ENCODE measurements around the gene CNTFR. TPM values are rescaled to one million over a fixed set of nuclear protein-coding genes. Genes with fewer than 3 reads are reported as not detected.

The CNTFR gene
- total RNA-seq, 1 donor from 2014 or later: 1.1 TPM

- no peak for DNase-seq (ENCODE audit: low spot score)
These were observed 29.7 kb downstream of the CNTFR start for GRCh38 chr9:34559624-34560455.

GRCh38 chr9:34558919-34559623 is 30.5 kb downstream of the CNTFR start:
- DNase-seq (ENCODE audit: low spot score): no peak
- intact Hi-C loops (cut with DNase I): no loop called here

More at GRCh38 chr9:34559624-34560455, 29.7 kb downstream of the CNTFR start:
- intact Hi-C loops (cut with DNase I): no loop called here

GRCh38 chr9:34558364-34558763 is 31.2 kb downstream of the CNTFR start:
- DNase-seq (ENCODE audit: low spot score): no peak
- intact Hi-C loops (cut with DNase I): no loop called here

GRCh38 chr9:34557426-34558321 is 31.9 kb downstream of the CNTFR start:
- DNase-seq (ENCODE audit: low spot score): no peak
- intact Hi-C loops (cut with DNase I): no loop called here

GRCh38 chr9:34556949-34557348 is 32.6 kb downstream of the CNTFR start:
- intact Hi-C loops (cut with DNase I): no loop called here
- DNase-seq (ENCODE audit: low spot score): no peak

GRCh38 chr9:34555936-34556525 is 33.5 kb downstream of the CNTFR start:
- intact Hi-C loops (cut with DNase I): no loop called here
- no peak for DNase-seq (ENCODE audit: low spot score)

- intact Hi-C loops (cut with DNase I): no loop called here
- no peak for DNase-seq (ENCODE audit: low spot score)
These were observed 34.0 kb downstream of the CNTFR start for GRCh38 chr9:34555500-34555899.

GRCh38 chr9:34555002-34555348 is 34.5 kb downstream of the CNTFR start:
- peak; percentile 73 for DNase-seq (ENCODE audit: low spot score)

GRCh38 chr9:34554211-34555001 is 35.1 kb downstream of the CNTFR start:
- intact Hi-C loops (cut with DNase I): no loop called here

More at GRCh38 chr9:34555002-34555348, 34.5 kb downstream of the CNTFR start:
- intact Hi-C loops (cut with DNase I): no loop called here

GRCh38 chr9:34553511-34554021 is 36.0 kb downstream of the CNTFR start:
- intact Hi-C loops (cut with DNase I): no loop called here
- DNase-seq (ENCODE audit: low spot score): peak; percentile 72

More at GRCh38 chr9:34554211-34555001, 35.1 kb downstream of the CNTFR start:
- DNase-seq (ENCODE audit: low spot score): peak; percentile 60

- no peak for DNase-seq (ENCODE audit: low spot score)
- intact Hi-C loops (cut with DNase I): no loop called here
These were observed 36.5 kb downstream of the CNTFR start for GRCh38 chr9:34552986-34553385.

- peak; percentile 49 for DNase-seq (ENCODE audit: low spot score)
- intact Hi-C loops (cut with DNase I): no loop called here
These were observed 36.9 kb downstream of the CNTFR start for GRCh38 chr9:34552606-34552981.

GRCh38 chr9:34551751-34552605 is 37.5 kb downstream of the CNTFR start:
- peak; percentile 73 for DNase-seq (ENCODE audit: low spot score)
- intact Hi-C loops (cut with DNase I): no loop called here

GRCh38 chr9:34550681-34551270 is 38.7 kb downstream of the CNTFR start:
- peak; percentile 64 for DNase-seq (ENCODE audit: low spot score)
- intact Hi-C loops (cut with DNase I): no loop called here

- intact Hi-C loops (cut with DNase I): no loop called here
- DNase-seq (ENCODE audit: low spot score): peak; percentile 69
These were observed 39.4 kb downstream of the CNTFR start for GRCh38 chr9:34550016-34550680.

GRCh38 chr9:34549407-34549732 is 40.2 kb downstream of the CNTFR start:
- peak; percentile 68 for DNase-seq (ENCODE audit: low spot score)
- intact Hi-C loops (cut with DNase I): loop anchor here (5.0 kb wide), 2 partner anchors 147 to 217 kb away; no protein-coding TSS in a partner anchor
